ENCODE results near the gene MBD1. TPM values are rescaled to one million over a fixed set of nuclear protein-coding genes. Genes with fewer than 3 reads are reported as not detected.

The MBD1 gene
- total RNA-seq, 1 experiment from 2014 or later, result 58.1 TPM

DNA sequence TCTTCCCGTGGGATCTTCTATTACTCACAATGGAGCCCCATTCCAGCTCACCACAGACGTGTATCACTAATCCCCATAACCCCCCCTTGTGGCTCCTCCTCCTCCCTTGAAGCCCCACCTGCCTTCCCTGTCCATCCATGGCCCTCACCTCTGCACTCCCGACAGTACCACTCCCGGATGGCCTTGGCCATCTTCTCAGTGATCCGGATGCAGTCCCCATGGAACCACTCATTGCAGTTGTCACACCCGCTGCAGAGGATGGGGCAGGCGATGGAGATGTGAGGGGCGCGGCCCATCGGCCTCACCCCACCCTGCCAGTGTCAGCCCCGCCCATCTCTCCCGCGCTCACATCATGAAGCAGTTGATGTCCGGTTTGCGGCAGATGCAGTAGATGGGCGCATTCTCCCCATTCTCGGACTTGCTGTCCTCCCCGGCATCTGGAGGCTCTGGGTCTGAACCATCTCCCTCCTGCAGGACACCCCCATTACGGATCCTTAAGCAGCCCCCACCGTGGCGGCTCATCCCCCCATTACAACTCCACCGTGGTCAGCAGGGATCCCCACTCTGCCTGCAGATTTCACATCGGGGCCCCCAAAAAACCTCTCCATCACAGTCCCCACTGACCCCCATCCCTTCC is 5.2 kb upstream of the MBD1 start:
- Histone ChIP-seq H4K8ac (replicated peaks; ENCODE audit: insufficient read length, low read depth, low read length) (no peak overlapping the region), H4K91ac (ENCODE audit: insufficient read length, low read depth, low read length) (no peak overlapping the region), H3K23ac (ENCODE audit: insufficient read length, low read depth, low read length) (no peak overlapping the region), H3K56ac (ENCODE audit: insufficient read length, low read depth, low read length) (no peak overlapping the region), H3K4me2 (ENCODE audit: insufficient read depth, insufficient read length, low read length) (peak overlapping the region; percentile 85), H2BK5ac (ENCODE audit: insufficient read length, low read length) (no peak overlapping the region), H3K4ac (ENCODE audit: low read depth, low read length) (no peak overlapping the region), H3K18ac (ENCODE audit: insufficient read length, low read depth, low read length) (no peak overlapping the region), H3K79me1 (ENCODE audit: insufficient read depth, low read depth, low read length, poor library complexity, severe bottlenecking) (no peaks in the 10 kb centered on the region), H3K79me2 (ENCODE audit: insufficient read depth, low read length) (no peaks in the 10 kb centered on the region), H2AFZ (ENCODE audit: low read length) (no peak overlapping the region), H3K9me3 (ENCODE audit: control insufficient read depth, low read depth, low read length) (no peaks in the 10 kb centered on the region), H3K23me2 (ENCODE audit: insufficient read length, low read depth, low read length, poor library complexity, severe bottlenecking) (peaks cover 10% of the 10 kb centered on the region), H2BK12ac (ENCODE audit: insufficient read length, low read depth, low read length) (no peak overlapping the region), H2BK20ac (ENCODE audit: low read depth, low read length, poor library complexity, severe bottlenecking) (no peak overlapping the region), H2BK15ac (ENCODE audit: low read depth, low read length) (no peak overlapping the region), H2AK5ac (ENCODE audit: insufficient read length, low read length) (no peak overlapping the region), H3K4me1 (ENCODE audit: insufficient read depth, low read length) (no peaks in the 10 kb centered on the region), H3K27ac (ENCODE audit: insufficient read length, low read depth, low read length) (no peak overlapping the region), H4K20me1 (ENCODE audit: control insufficient read depth, insufficient read depth, insufficient read length) (no peaks in the 10 kb centered on the region), H3K9ac (ENCODE audit: extremely low read depth, insufficient read length, low read length) (peak overlapping the region; percentile 61), H3K27me3 (ENCODE audit: insufficient read depth, low read length) (no peaks in the 10 kb centered on the region), H3K14ac (ENCODE audit: insufficient read depth, low read length) (no peak overlapping the region), H4K5ac (ENCODE audit: insufficient read length, low read depth, low read length) (no peak overlapping the region), H2BK120ac (ENCODE audit: low read depth, low read length, poor library complexity, severe bottlenecking) (no peak overlapping the region), H3T11ph (ENCODE audit: low read length) (no peak overlapping the region)
- Mint-ChIP-seq H3K4me1 (peaks cover 8 to 15% of the 10 kb centered on the region in 2 experiments), H3K27me3 (ENCODE audit: low read depth) (no peaks in the 10 kb centered on the region), H3K27ac (peak overlapping the region; percentile 65 to 98 (median 94); a peak in 5 of 7 replicates), H3K4me3 (peak overlapping the region; percentile 99 to 100), H3K9me3 (no peaks in the 10 kb centered on the region; a peak in 1 of 5 replicates), H3K36me3 (ENCODE audit: insufficient read depth in 1 of 3, low read depth in 3 of 3) (peaks cover 40 to 44% (median 44%) of the 10 kb centered on the region in 3 experiments; a peak in 6 of 7 replicates)
- TF ChIP-seq CTCF (conservative IDR thresholded peaks at IDR 0.05), result no peak
- no CpG with 5 or more reads among the region's 23 CpGs for WGBS (ENCODE audit: extremely low coverage, insufficient read length, low lambda C conversion rate)
- peak; percentile 57 for DNase-seq
